ENCODE data around the gene SMARCD1.

DNA sequence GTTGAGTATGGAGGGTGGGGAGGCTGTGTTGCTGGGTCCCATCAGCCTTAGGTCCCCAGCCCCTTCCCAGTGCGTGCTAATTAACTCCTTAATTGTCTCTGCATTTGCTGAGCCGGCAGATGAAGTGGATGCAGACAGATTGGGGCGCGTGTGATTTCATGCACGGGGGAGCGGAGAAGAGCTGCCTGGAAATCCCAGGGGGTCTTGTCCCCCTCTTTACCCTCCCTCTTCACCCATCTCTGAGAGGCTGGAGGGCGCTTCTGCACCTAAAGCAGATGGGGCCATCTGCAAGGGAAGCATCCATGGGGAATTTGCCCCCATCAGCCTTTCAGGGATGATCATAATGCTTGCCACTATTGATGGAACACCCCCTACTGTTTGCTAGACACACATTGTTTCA lies 32.2 kb upstream of the SMARCD1 start:
- TF ChIP-seq, protein P1, sequence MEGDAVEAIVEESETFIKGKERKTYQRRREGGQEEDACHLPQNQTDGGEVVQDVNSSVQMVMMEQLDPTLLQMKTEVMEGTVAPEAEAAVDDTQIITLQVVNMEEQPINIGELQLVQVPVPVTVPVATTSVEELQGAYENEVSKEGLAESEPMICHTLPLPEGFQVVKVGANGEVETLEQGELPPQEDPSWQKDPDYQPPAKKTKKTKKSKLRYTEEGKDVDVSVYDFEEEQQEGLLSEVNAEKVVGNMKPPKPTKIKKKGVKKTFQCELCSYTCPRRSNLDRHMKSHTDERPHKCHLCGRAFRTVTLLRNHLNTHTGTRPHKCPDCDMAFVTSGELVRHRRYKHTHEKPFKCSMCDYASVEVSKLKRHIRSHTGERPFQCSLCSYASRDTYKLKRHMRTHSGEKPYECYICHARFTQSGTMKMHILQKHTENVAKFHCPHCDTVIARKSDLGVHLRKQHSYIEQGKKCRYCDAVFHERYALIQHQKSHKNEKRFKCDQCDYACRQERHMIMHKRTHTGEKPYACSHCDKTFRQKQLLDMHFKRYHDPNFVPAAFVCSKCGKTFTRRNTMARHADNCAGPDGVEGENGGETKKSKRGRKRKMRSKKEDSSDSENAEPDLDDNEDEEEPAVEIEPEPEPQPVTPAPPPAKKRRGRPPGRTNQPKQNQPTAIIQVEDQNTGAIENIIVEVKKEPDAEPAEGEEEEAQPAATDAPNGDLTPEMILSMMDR (IDR thresholded peaks at IDR 0.05): no peak
- TF ChIP-seq POLR2A (IDR thresholded peaks at IDR 0.05): no peak

Data from lower leg skin (tissue), 3 donors.